ENCODE data around the gene TRAPPC3L.

The TRAPPC3L gene

GRCh38 chr6:116461932-116462885, 83.3 kb downstream of the TRAPPC3L start:
- peak; percentile 63 for DNase-seq

GRCh38 chr6:116461331-116461931, 84.1 kb downstream of the TRAPPC3L start, which contains the start of gene CALHM6:
Gene CALHM6, plus strand, starts transcription at chr6:116461375. Its CDS starts 555 bp downstream, at chr6:116461930.
- DNase-seq, result no peak

- DNase-seq, result no peak
Observed at GRCh38 chr6:116459927-116460326, 85.6 kb downstream of the TRAPPC3L start.

GRCh38 chr6:116458264-116458663, 87.2 kb downstream of the TRAPPC3L start:
- no peak for DNase-seq

- no peak for DNase-seq
Observed at GRCh38 chr6:116456927-116457326, 88.6 kb downstream of the TRAPPC3L start.

- no peak for DNase-seq
Observed at GRCh38 chr6:116456106-116456505, 89.4 kb downstream of the TRAPPC3L start.

GRCh38 chr6:116452531-116452930, 93.0 kb downstream of the TRAPPC3L start:
- no peak for DNase-seq

- no peak for DNase-seq
Observed at GRCh38 chr6:116451916-116452315, 93.6 kb downstream of the TRAPPC3L start.

GRCh38 chr6:116450769-116451740, 94.4 kb downstream of the TRAPPC3L start:
- no peak for DNase-seq

GRCh38 chr6:116450185-116450710, 95.2 kb downstream of the TRAPPC3L start:
- no peak for DNase-seq

GRCh38 chr6:116449565-116449964, 95.9 kb downstream of the TRAPPC3L start:
- no peak for DNase-seq

GRCh38 chr6:116447496-116448011, 97.9 kb downstream of the TRAPPC3L start:
- DNase-seq, result no peak

- no peak for DNase-seq
Observed at GRCh38 chr6:116447052-116447451, 98.4 kb downstream of the TRAPPC3L start.

GRCh38 chr6:116446399-116446798, 99.1 kb downstream of the TRAPPC3L start:
- no peak for DNase-seq

GRCh38 chr6:116445102-116445501, 100.4 kb downstream of the TRAPPC3L start:
- DNase-seq, result no peak

All from central memory CD4-positive, alpha-beta T cell (primary cell).